ENCODE results near the gene ANKDD1A. TPM values are rescaled to one million over a fixed set of nuclear protein-coding genes. Genes with fewer than 3 reads are reported as not detected.

The ANKDD1A gene
- polyA plus RNA-seq, 3 donors: 0.49 to 3.5 (median 0.90) TPM

GRCh38 chr15:64954395-64954794 is 42.7 kb downstream of the ANKDD1A start:
- Mint-ChIP-seq H3K27me3 (ENCODE audit: low read depth in 3 of 3) (peaks cover 0 to 13% (median 6%) of the 10 kb centered on the region in 3 donors), H3K4me3 (no peak overlapping the region), H3K4me1 (peaks cover 3% of the 10 kb centered on the region), H3K27ac (peak overlapping the region; percentile 51 to 92 (median 82)), H3K36me3 (peaks cover 42 to 71% of the 10 kb centered on the region in 2 donors), H3K9me3 (peaks cover 50 to 71% (median 56%) of the 10 kb centered on the region in 7 donors)
- H4K20me1 ChIP-seq (ENCODE audit: insufficient read depth, low read length): peaks cover 7% of the 10 kb centered on the region
- intact Hi-C loops (cut with micrococcal nuclease): no loop called here
- peaks cover 14 to 59% of the 10 kb centered on the region in 2 donors for H3K9me3 ChIP-seq (replicated peaks in 1 of 2; ENCODE audit: control insufficient read depth in 1 of 2, insufficient read depth in 1 of 2, low read length in 2 of 2)
- H3K4me3 ChIP-seq (replicated peaks in 1 of 3; ENCODE audit: low read depth in 2 of 3, low read length in 3 of 3): no peak overlapping the region
- H3K27me3 ChIP-seq (ENCODE audit: control insufficient read depth in 2 of 2, insufficient read depth in 2 of 2, low read length in 2 of 2): no peaks in the 10 kb centered on the region
- H3K4me1 ChIP-seq (ENCODE audit: control insufficient read depth in 1 of 2, insufficient read depth in 2 of 2, low read length in 2 of 2): no peaks in the 10 kb centered on the region
- TF ChIP-seq, protein P1, sequence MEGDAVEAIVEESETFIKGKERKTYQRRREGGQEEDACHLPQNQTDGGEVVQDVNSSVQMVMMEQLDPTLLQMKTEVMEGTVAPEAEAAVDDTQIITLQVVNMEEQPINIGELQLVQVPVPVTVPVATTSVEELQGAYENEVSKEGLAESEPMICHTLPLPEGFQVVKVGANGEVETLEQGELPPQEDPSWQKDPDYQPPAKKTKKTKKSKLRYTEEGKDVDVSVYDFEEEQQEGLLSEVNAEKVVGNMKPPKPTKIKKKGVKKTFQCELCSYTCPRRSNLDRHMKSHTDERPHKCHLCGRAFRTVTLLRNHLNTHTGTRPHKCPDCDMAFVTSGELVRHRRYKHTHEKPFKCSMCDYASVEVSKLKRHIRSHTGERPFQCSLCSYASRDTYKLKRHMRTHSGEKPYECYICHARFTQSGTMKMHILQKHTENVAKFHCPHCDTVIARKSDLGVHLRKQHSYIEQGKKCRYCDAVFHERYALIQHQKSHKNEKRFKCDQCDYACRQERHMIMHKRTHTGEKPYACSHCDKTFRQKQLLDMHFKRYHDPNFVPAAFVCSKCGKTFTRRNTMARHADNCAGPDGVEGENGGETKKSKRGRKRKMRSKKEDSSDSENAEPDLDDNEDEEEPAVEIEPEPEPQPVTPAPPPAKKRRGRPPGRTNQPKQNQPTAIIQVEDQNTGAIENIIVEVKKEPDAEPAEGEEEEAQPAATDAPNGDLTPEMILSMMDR (IDR thresholded peaks at IDR 0.05): no peak
- DNase-seq: no peak
- no peak overlapping the region for H3K9ac ChIP-seq (ENCODE audit: insufficient read depth, low read length, poor library complexity, severe bottlenecking)
- no peak overlapping the region for H3K4me2 ChIP-seq (replicated peaks; ENCODE audit: extremely low read depth, low read length, poor library complexity, severe bottlenecking)
- H3K36me3 ChIP-seq (replicated peaks in 1 of 2; ENCODE audit: control insufficient read depth in 1 of 2, insufficient read depth in 2 of 2, low read length in 2 of 2): peaks cover 41 to 46% of the 10 kb centered on the region in 2 donors
- H3K79me2 ChIP-seq (ENCODE audit: insufficient read depth, low read length): no peaks in the 10 kb centered on the region
- no peak overlapping the region for H2AFZ ChIP-seq (ENCODE audit: insufficient read depth, low read depth, low read length, poor library complexity, severe bottlenecking)
- peak overlapping the region in 1 of 2 donors; percentile 45 for H3K27ac ChIP-seq (ENCODE audit: low read depth in 1 of 2, low read length in 2 of 2)
- WGBS (ENCODE audit: insufficient coverage): 8% methylated on average over 2 of the region's 3 CpGs

GRCh38 chr15:64959128-64959527 is 47.4 kb downstream of the ANKDD1A start:
- Mint-ChIP-seq H3K27ac (peak overlapping the region in 2 of 7 donors; percentile 16 to 19), H3K4me1 (peaks cover 3% of the 10 kb centered on the region), H3K9me3 (peaks cover 18 to 29% (median 22%) of the 10 kb centered on the region in 7 donors), H3K36me3 (peaks cover 85 to 97% of the 10 kb centered on the region in 2 donors), H3K4me3 (no peak overlapping the region), H3K27me3 (ENCODE audit: low read depth in 3 of 3) (peaks cover 0 to 8% (median 0%) of the 10 kb centered on the region in 3 donors)
- TF ChIP-seq, protein P1 (IDR thresholded peaks at IDR 0.05): no peak
- intact Hi-C loops (cut with micrococcal nuclease): no loop called here
- H3K9ac ChIP-seq (ENCODE audit: insufficient read depth, low read length, poor library complexity, severe bottlenecking): no peak overlapping the region
- no peaks in the 10 kb centered on the region for H3K4me1 ChIP-seq (ENCODE audit: control insufficient read depth in 1 of 2, insufficient read depth in 2 of 2, low read length in 2 of 2)
- peak overlapping the region in 1 of 2 donors; percentile 27 for H3K27ac ChIP-seq (ENCODE audit: low read depth in 1 of 2, low read length in 2 of 2)
- peaks cover 9 to 25% of the 10 kb centered on the region in 2 donors for H3K9me3 ChIP-seq (replicated peaks in 1 of 2; ENCODE audit: control insufficient read depth in 1 of 2, insufficient read depth in 1 of 2, low read length in 2 of 2)
- H3K4me3 ChIP-seq (replicated peaks in 1 of 3; ENCODE audit: low read depth in 2 of 3, low read length in 3 of 3): no peak overlapping the region
- H3K4me2 ChIP-seq (replicated peaks; ENCODE audit: extremely low read depth, low read length, poor library complexity, severe bottlenecking): no peak overlapping the region
- H3K79me2 ChIP-seq (ENCODE audit: insufficient read depth, low read length): no peaks in the 10 kb centered on the region
- H2AFZ ChIP-seq (ENCODE audit: insufficient read depth, low read depth, low read length, poor library complexity, severe bottlenecking): no peak overlapping the region
- no peaks in the 10 kb centered on the region for H3K27me3 ChIP-seq (ENCODE audit: control insufficient read depth in 2 of 2, insufficient read depth in 2 of 2, low read length in 2 of 2)
- 100% methylated on average over 3 of the region's 9 CpGs for WGBS (ENCODE audit: insufficient coverage)
- H4K20me1 ChIP-seq (ENCODE audit: insufficient read depth, low read length): peaks cover 30% of the 10 kb centered on the region
- H3K36me3 ChIP-seq (replicated peaks in 1 of 2; ENCODE audit: control insufficient read depth in 1 of 2, insufficient read depth in 2 of 2, low read length in 2 of 2): peaks cover 87 to 94% of the 10 kb centered on the region in 2 donors
- no peak for DNase-seq

Measured in CD14-positive monocyte (primary cell).